NCI-H2196 treated with DMSO at 0.1 percent for 48 hours (cell line): Measurements from ENCODE around the gene PIP5K1A.
"Not testable (repeated sequence)": the region's sequence is repeated elsewhere in the genome, so short reads cannot be mapped to it uniquely, and the experiment has no call there.

Experiments used
- DNase-seq: peaks from one replicate; lab custom pipeline; 2025; ENCODE audit not compliant: unreplicated experiment; lab: John Stamatoyannopoulos, UW

Gene PIP5K1A

GRCh38 chr1:151198254-151199127 lies at the start of gene PIP5K1A:
Gene PIP5K1A (plus strand): TSS chr1:151198552. CDS start chr1:151198997, 445 bp downstream.
- peak; percentile 96 for DNase-seq

GRCh38 chr1:151156515-151156819 lies 41.9 kb upstream of the PIP5K1A start, which contains the start of gene TNFAIP8L2:
Gene TNFAIP8L2 (plus strand): TSS chr1:151156649. CDS start chr1:151158698, 2,049 bp downstream.
- DNase-seq: no peak

- no peak for DNase-seq
These were observed 41.3 kb upstream of the PIP5K1A start for GRCh38 chr1:151157067-151157531.

GRCh38 chr1:151158326-151158725 lies 40.0 kb upstream of the PIP5K1A start:
- DNase-seq: no peak

GRCh38 chr1:151158751-151159251 lies 39.6 kb upstream of the PIP5K1A start:
- no peak for DNase-seq

GRCh38 chr1:151159373-151159772 lies 39.0 kb upstream of the PIP5K1A start:
- DNase-seq: no peak

- DNase-seq: no peak
These were observed 33.5 kb upstream of the PIP5K1A start for GRCh38 chr1:151164732-151165280.

- no peak for DNase-seq
These were observed 33.0 kb upstream of the PIP5K1A start for GRCh38 chr1:151165281-151165737.

- DNase-seq: peak; percentile 96
These were observed 32.4 kb upstream of the PIP5K1A start, which contains the start of the genes LYSMD1 and SCNM1 for GRCh38 chr1:151165738-151166504. Gene LYSMD1 (minus strand): TSS chr1:151165902. CDS start chr1:151165258, 644 bp downstream. Gene SCNM1 (plus strand): TSS chr1:151166144. CDS start chr1:151166153, 9 bp downstream.

- no peak for DNase-seq
These were observed 31.8 kb upstream of the PIP5K1A start for GRCh38 chr1:151166505-151166956.

GRCh38 chr1:151167116-151167515 lies 31.2 kb upstream of the PIP5K1A start:
- DNase-seq: no peak

- DNase-seq: no peak
These were observed 27.2 kb upstream of the PIP5K1A start for GRCh38 chr1:151171190-151171589.

GRCh38 chr1:151175041-151175741 lies 23.2 kb upstream of the PIP5K1A start:
- DNase-seq: no peak

GRCh38 chr1:151175863-151176262 lies 22.5 kb upstream of the PIP5K1A start, which contains the start of gene TMOD4:
Gene TMOD4 (minus strand): TSS chr1:151175981. CDS start chr1:151174875, 1,106 bp downstream.
- peak; percentile 15 for DNase-seq

GRCh38 chr1:151176514-151177045 lies 21.8 kb upstream of the PIP5K1A start:
- no peak for DNase-seq

- no peak for DNase-seq
These were observed 14.1 kb upstream of the PIP5K1A start for GRCh38 chr1:151184211-151184610.

- DNase-seq: no peak
These were observed 11.1 kb upstream of the PIP5K1A start for GRCh38 chr1:151187205-151187604.

GRCh38 chr1:151188667-151189066 lies 9.7 kb upstream of the PIP5K1A start:
- DNase-seq: not testable (repeated sequence)

GRCh38 chr1:151189637-151190445 lies 8.5 kb upstream of the PIP5K1A start, which contains the start of gene VPS72:
Gene VPS72 (minus strand): TSS chr1:151190197. CDS start chr1:151190121, 76 bp downstream.
- DNase-seq: peak; percentile 91
